Loucy (cell line): ENCODE results near the gene PKP3.

Experiments
- EZH2phosphoT487 ChIP-seq: fragments of 200-600 bp; IDR thresholded peaks from 2 replicates; pipeline ENCODE4 v1.6.1; 2018; ENCODE audit warnings: antibody characterized with exemption, mild to moderate bottlenecking, moderate library complexity, borderline replicate concordance
- TF ChIP-seq, protein P1 (sequence below): fragments of 200-600 bp; sonication (generic); conservative IDR thresholded peaks from 2 replicates; pipeline ENCODE4 v1.5.1; 2014; ENCODE audit warnings: mild to moderate bottlenecking, antibody characterized with exemption, low read length

DNA sequence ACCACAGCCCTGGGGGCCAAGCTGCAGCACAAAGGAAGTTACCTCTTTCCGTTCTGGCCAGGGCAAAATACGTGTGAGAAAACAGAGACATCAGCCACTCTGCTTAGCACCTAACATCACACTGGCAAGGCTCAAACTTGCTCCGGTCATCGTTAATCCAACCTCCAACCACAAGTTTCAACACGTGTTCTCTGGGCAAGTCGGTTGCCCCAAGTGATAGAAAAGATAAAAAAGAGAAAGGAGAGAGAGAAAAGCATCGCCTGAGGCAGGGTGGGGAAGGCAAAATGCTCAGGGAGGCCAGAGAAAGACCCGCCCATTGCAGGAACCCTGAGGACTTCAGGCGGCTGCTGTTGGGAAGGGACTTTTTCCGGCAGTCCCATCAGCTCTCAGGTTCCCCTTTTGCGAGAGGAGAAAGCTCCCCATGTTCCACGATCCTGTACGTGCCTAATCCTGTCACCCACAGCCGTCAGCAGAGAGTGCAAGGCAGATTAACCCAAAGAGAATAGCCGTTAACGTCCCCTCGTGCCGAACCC lies 43.2 kb upstream of the PKP3 start:
- TF ChIP-seq, protein P1, sequence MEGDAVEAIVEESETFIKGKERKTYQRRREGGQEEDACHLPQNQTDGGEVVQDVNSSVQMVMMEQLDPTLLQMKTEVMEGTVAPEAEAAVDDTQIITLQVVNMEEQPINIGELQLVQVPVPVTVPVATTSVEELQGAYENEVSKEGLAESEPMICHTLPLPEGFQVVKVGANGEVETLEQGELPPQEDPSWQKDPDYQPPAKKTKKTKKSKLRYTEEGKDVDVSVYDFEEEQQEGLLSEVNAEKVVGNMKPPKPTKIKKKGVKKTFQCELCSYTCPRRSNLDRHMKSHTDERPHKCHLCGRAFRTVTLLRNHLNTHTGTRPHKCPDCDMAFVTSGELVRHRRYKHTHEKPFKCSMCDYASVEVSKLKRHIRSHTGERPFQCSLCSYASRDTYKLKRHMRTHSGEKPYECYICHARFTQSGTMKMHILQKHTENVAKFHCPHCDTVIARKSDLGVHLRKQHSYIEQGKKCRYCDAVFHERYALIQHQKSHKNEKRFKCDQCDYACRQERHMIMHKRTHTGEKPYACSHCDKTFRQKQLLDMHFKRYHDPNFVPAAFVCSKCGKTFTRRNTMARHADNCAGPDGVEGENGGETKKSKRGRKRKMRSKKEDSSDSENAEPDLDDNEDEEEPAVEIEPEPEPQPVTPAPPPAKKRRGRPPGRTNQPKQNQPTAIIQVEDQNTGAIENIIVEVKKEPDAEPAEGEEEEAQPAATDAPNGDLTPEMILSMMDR: no peak
- TF ChIP-seq EZH2phosphoT487: no peak
